ENCODE measurements around the gene MMRN2. TPM values are rescaled to one million over a fixed set of nuclear protein-coding genes. Genes with fewer than 3 reads are reported as not detected.
"Not testable (repeated sequence)": the region's sequence is repeated elsewhere in the genome, so short reads cannot be mapped to it uniquely, and the experiment has no call there.

The MMRN2 gene
- total RNA-seq (2021) (1.7 to 2.8 TPM (median 2.4 TPM) in 3 replicates), Bru-seq, nascent RNA (percentile 18 among the genes with signal in this experiment)
- long read RNA-seq, experiment 1, partial matches to known transcripts = 3 of 4 reads
- long read RNA-seq, experiment 1, other reads (novel, unspliced or antisense) = 1 of 4 reads
- long read RNA-seq, experiment 2, partial matches to known transcripts = 1 of 3 reads
- long read RNA-seq, experiment 2, other reads (novel, unspliced or antisense) = 2 of 3 reads
- long read RNA-seq, experiment 3 = 0 reads

- H3K9me3 Mint-ChIP-seq = peaks cover 17% of the 10 kb centered on the region
- DNase-seq (ENCODE audit: low spot score) = no peak
- POLR2A ChIA-PET = interaction anchor here (0.7 kb wide), 1 partner anchor 245 kb away, joined by 5 read pairs; no protein-coding TSS in a partner anchor
- H3K27me3 Mint-ChIP-seq (ENCODE audit: low read depth) = no peaks in the 10 kb centered on the region; the same call in 1 of the 2 replicates
- no peak for ATAC-seq
- H3K27ac Mint-ChIP-seq = no peak within 1 kb of the TSS
- peaks cover 16% of the 10 kb centered on the region for H3K36me3 Mint-ChIP-seq
- no peak for TF ChIP-seq MYBL2 (CRISPR knock-in tag; IDR thresholded peaks at IDR 0.05)
- no peak for TF ChIP-seq RORB (CRISPR knock-in tag; IDR thresholded peaks at IDR 0.05)
- TF ChIP-seq IRF1 (CRISPR knock-in tag; IDR thresholded peaks at IDR 0.05) = no peak
- no peak for TF ChIP-seq JAZF1 (CRISPR knock-in tag; IDR thresholded peaks at IDR 0.05)
- TF ChIP-seq ZNF121 (CRISPR knock-in tag; IDR thresholded peaks at IDR 0.05) = no peak
- TF ChIP-seq ATF6 (CRISPR knock-in tag; IDR thresholded peaks at IDR 0.05) = no peak
- no peak within 1 kb of the TSS for H3K4me3 Mint-ChIP-seq
- CTCF ChIA-PET = interaction anchor here (0.8 to 13.7 kb wide), 7 partner anchors 9 to 81 kb away, joined by 4 to 462 read pairs (median 23); partner anchors contain the start of gene ADIRF
- peaks cover 60% of the 10 kb centered on the region for H3K4me1 Mint-ChIP-seq
These were observed at the start of gene MMRN2 for GRCh38 chr10:86957471-86958115. Gene MMRN2 (minus strand): TSS chr10:86957615. CDS start chr10:86957541, 74 bp downstream.

- ATAC-seq; H3K4me3 Mint-ChIP-seq; H3K36me3 Mint-ChIP-seq; H3K27me3 Mint-ChIP-seq (ENCODE audit: low read depth); DNase-seq (ENCODE audit: low spot score); POLR2A ChIA-PET; H3K9me3 Mint-ChIP-seq; CTCF ChIA-PET; H3K4me1 Mint-ChIP-seq; H3K27ac Mint-ChIP-seq: not testable (repeated sequence)
These were observed 49.7 kb upstream of the MMRN2 start for GRCh38 chr10:87007124-87007523.

- Mint-ChIP-seq H3K4me1 (no peaks in the 10 kb centered on the region), H3K4me3 (no peak overlapping the region), H3K9me3 (no peaks in the 10 kb centered on the region), H3K27ac (no peak overlapping the region), H3K27me3 (ENCODE audit: low read depth) (no peaks in the 10 kb centered on the region), H3K36me3 (no peaks in the 10 kb centered on the region)
- ChIA-PET CTCF (interaction anchor here (0.6 kb wide), 1 partner anchor 55 kb away, joined by 3 read pairs; no protein-coding TSS in a partner anchor), POLR2A (no interaction called here)
- no peak for ATAC-seq
- DNase-seq (ENCODE audit: low spot score) = no peak
- TF ChIP-seq AR (CRISPR knock-in tag; IDR thresholded peaks at IDR 0.05) = no peak
- TF ChIP-seq ZNF317 (CRISPR knock-in tag; IDR thresholded peaks at IDR 0.05; ENCODE audit: borderline replicate concordance, low read depth) = no peak
These were observed 43.1 kb upstream of the MMRN2 start for GRCh38 chr10:87000491-87000890.

- CTCF ChIA-PET; H3K4me1 Mint-ChIP-seq; H3K9me3 Mint-ChIP-seq; DNase-seq (ENCODE audit: low spot score); ATAC-seq; H3K4me3 Mint-ChIP-seq; H3K27me3 Mint-ChIP-seq (ENCODE audit: low read depth); H3K36me3 Mint-ChIP-seq; H3K27ac Mint-ChIP-seq: not testable (repeated sequence)
- POLR2A ChIA-PET = interaction anchor here (0.6 kb wide), 1 partner anchor 11 kb away, joined by 3 read pairs; no protein-coding TSS in a partner anchor
These were observed 42.5 kb upstream of the MMRN2 start for GRCh38 chr10:86999802-87000403.
